ENCODE data around the gene PRAMEF20.

PRAMEF20 gene

GRCh38 chr1:13465515-13465914 is 55.3 kb downstream of the PRAMEF20 start:
- no peak for DNase-seq

- DNase-seq, result no peak
Measured at GRCh38 chr1:13469343-13469742, 59.1 kb downstream of the PRAMEF20 start.
